GM12878 (cell line): ENCODE results near the gene ANKRD53. TPM values are rescaled to one million over a fixed set of nuclear protein-coding genes. Genes with fewer than 3 reads are reported as not detected.

Source experiments
- ATAC-seq: fragments of 200-7000 bp; cut with Tn5 transposase; 3 replicates; pipeline ENCODE4 v1.9.1; 2020; ENCODE audit warnings: mild to moderate bottlenecking, moderate library complexity
- BruUV-seq: library from RNA; stranded (reverse); fragments of 400-500 nt; replicated peaks from 2 replicates; lab custom pipeline; 2021; lab: Mats Ljungman, UMichigan
- CTCF ChIA-PET: fragments of 300-600 bp; sonication (Branson Sonifier 250); formaldehyde crosslinking; extraction: SDS; loops from one replicate; lab custom pipeline; 2021; ENCODE audit warnings: inconsistent platforms; lab: Yijun Ruan, JAX
- POLR2A ChIA-PET: fragments of 350-600 bp; formaldehyde crosslinking; extraction: SDS; loops from one replicate; lab custom pipeline; 2021; ENCODE audit warnings: inconsistent platforms; lab: Charles Lee
- RAD21 ChIA-PET: fragments of 300-600 bp; sonication (Branson Sonifier 250); formaldehyde crosslinking; loops from one replicate; lab custom pipeline; 2023; ENCODE audit warnings: antibody characterized with exemption; ENCODE audit not compliant: unreplicated experiment; lab: Charles Lee
- SMC1A ChIA-PET: fragments of 300-600 bp; sonication (Branson Sonifier 250); formaldehyde crosslinking; loops from one replicate; lab custom pipeline; 2023; ENCODE audit not compliant: unreplicated experiment, uncharacterized antibody; lab: Charles Lee
- DNase-seq: peaks from one replicate; pipeline ENCODE4 v3.0.0-alpha.2; 2011; ENCODE audit warnings: low read depth, low spot score
- FAIRE-seq: peaks from 3 replicates; lab custom pipeline; 2011; peaks lifted over from hg19 to GRCh38; lab: Jason Lieb, UNC
- H2AFZ ChIP-seq: 2 replicates; pipeline ENCODE4 v1.6.0; 2011; ENCODE audit warnings: low read depth, low read length, control low read depth; ENCODE audit not compliant: control insufficient read depth
- H3K27ac ChIP-seq: 2 replicates; pipeline ENCODE4 v1.5.1; 2011; ENCODE audit warnings: control low read depth; ENCODE audit not compliant: control insufficient read depth, insufficient read depth
- H3K27me3 ChIP-seq, 2 experiments: replicated peaks in 1 of 2; 2 replicates each; pipeline versions ENCODE4 v1.6.0 to v1.6.1; 2011; ENCODE audit warnings: low read length in 1 of 2; ENCODE audit not compliant: control insufficient read depth in 2 of 2, insufficient read depth in 2 of 2
- H3K36me3 ChIP-seq, 2 experiments: 2 replicates each; pipeline ENCODE4 v1.5.1; 2011; ENCODE audit warnings: low read length in 1 of 2; ENCODE audit not compliant: control insufficient read depth in 2 of 2, insufficient read depth in 2 of 2
- H3K4me1 ChIP-seq: 2 replicates; pipeline ENCODE4 v1.6.1; 2011; ENCODE audit warnings: mild to moderate bottlenecking, low read length, moderate library complexity, mixed read lengths; ENCODE audit not compliant: control insufficient read depth, insufficient read depth
- H3K4me2 ChIP-seq: 2 replicates; pipeline ENCODE4 v1.6.0; 2011; ENCODE audit warnings: control low read depth; ENCODE audit not compliant: control insufficient read depth, insufficient read depth
- H3K4me3 ChIP-seq: fragments of 200-600 bp; sonication (generic); 2 replicates; pipeline ENCODE4 v1.5.1; 2016
- H3K79me2 ChIP-seq: 2 replicates; pipeline ENCODE4 v1.6.0; 2011; ENCODE audit warnings: low read length; ENCODE audit not compliant: control insufficient read depth, insufficient read depth
- H3K9ac ChIP-seq: 2 replicates; pipeline ENCODE4 v1.8.0; 2011; ENCODE audit warnings: low read length, control low read depth, mixed read lengths; ENCODE audit not compliant: control insufficient read depth, insufficient read depth
- H3K9me3 ChIP-seq: replicated peaks from 3 replicates; pipeline ENCODE4 v1.5.1; 2011; ENCODE audit warnings: mild to moderate bottlenecking, low read length; ENCODE audit not compliant: control insufficient read depth, insufficient read depth
- H4K20me1 ChIP-seq: 2 replicates; pipeline ENCODE4 v1.6.0; 2011; ENCODE audit not compliant: control insufficient read depth, insufficient read depth
- ATF7 ChIP-seq: fragments of 450-650 bp; IDR thresholded peaks from 2 replicates; pipeline ENCODE4 v1.6.1; 2016; ENCODE audit warnings: low read depth, mild to moderate bottlenecking
- BHLHE40 ChIP-seq, 2 experiments: fragments of 450-650 bp in 1 of 2; IDR thresholded peaks; 2 replicates each; pipeline ENCODE4 v1.6.1; 2011 to 2017; ENCODE audit warnings: low read depth in 2 of 2, borderline replicate concordance in 1 of 2, improper control_type of control experiment in 1 of 2, low read length in 1 of 2, mild to moderate bottlenecking in 1 of 2
- CHD2 ChIP-seq: IDR thresholded peaks from 2 replicates; pipeline ENCODE4 v1.6.1; 2011; ENCODE audit warnings: low read depth, low read length, improper control_type of control experiment, borderline replicate concordance
- GATAD2B ChIP-seq: fragments of 450-650 bp; conservative IDR thresholded peaks from 2 replicates; pipeline ENCODE4 v1.6.1; 2017; ENCODE audit warnings: low read depth, mild to moderate bottlenecking, moderate library complexity
- IKZF1 ChIP-seq: fragments of 450-650 bp; conservative IDR thresholded peaks from 2 replicates; pipeline ENCODE4 v1.6.1; 2017; ENCODE audit warnings: antibody characterized with exemption, mild to moderate bottlenecking
- LARP7 ChIP-seq: fragments of 450-650 bp; IDR thresholded peaks from 2 replicates; pipeline ENCODE4 v1.6.1; 2017; ENCODE audit warnings: mild to moderate bottlenecking
- MEF2B ChIP-seq: fragments of 450-650 bp; IDR thresholded peaks from 2 replicates; pipeline ENCODE4 v1.6.1; 2018; ENCODE audit warnings: mild to moderate bottlenecking, moderate library complexity; ENCODE audit not compliant: partially characterized antibody, poor library complexity, severe bottlenecking
- MYB ChIP-seq: fragments of 150-350 bp; IDR thresholded peaks from 2 replicates; pipeline ENCODE4 v1.6.1; 2014; ENCODE audit warnings: mild to moderate bottlenecking, low read depth, low read length, borderline replicate concordance
- NFIC ChIP-seq: IDR thresholded peaks from 2 replicates; pipeline ENCODE4 v1.6.1; 2012; ENCODE audit warnings: low read depth, mild to moderate bottlenecking, inconsistent platforms, low read length, moderate library complexity
- NRF1 ChIP-seq: conservative IDR thresholded peaks from 2 replicates; pipeline ENCODE4 v1.6.1; 2011; ENCODE audit warnings: mild to moderate bottlenecking, low read depth, low read length, improper control_type of control experiment
- POLR2A ChIP-seq: IDR thresholded peaks from 2 replicates; pipeline ENCODE4 v1.6.1; 2011; ENCODE audit warnings: low read depth, mild to moderate bottlenecking, low read length
- POLR2AphosphoS2 ChIP-seq: IDR thresholded peaks from 2 replicates; pipeline ENCODE4 v1.6.1; 2011; ENCODE audit warnings: low read depth, mild to moderate bottlenecking, low read length, improper control_type of control experiment, moderate library complexity
- POLR2AphosphoS5 ChIP-seq: IDR thresholded peaks from 2 replicates; pipeline ENCODE4 v1.6.1; 2011; ENCODE audit warnings: mild to moderate bottlenecking, low read length, inconsistent platforms
- RELA ChIP-seq: fragments of 450-650 bp; IDR thresholded peaks from 2 replicates; pipeline ENCODE4 v1.8.0; 2014; ENCODE audit warnings: borderline replicate concordance; ENCODE audit not compliant: partially characterized antibody
- RUNX3 ChIP-seq: IDR thresholded peaks from 2 replicates; pipeline ENCODE4 v1.6.1; 2012; ENCODE audit warnings: low read length, inconsistent platforms
- SMC3 ChIP-seq: IDR thresholded peaks from 2 replicates; pipeline ENCODE4 v1.6.1; 2011; ENCODE audit warnings: low read length, improper control_type of control experiment, borderline replicate concordance
- STAT1 ChIP-seq: fragments of 450-650 bp; conservative IDR thresholded peaks from 2 replicates; pipeline ENCODE4 v1.6.1; 2014; ENCODE audit warnings: antibody characterized with exemption, mild to moderate bottlenecking
- TBL1XR1 ChIP-seq: IDR thresholded peaks from 2 replicates; pipeline ENCODE4 v1.6.1; 2012; ENCODE audit warnings: low read depth, low read length, improper control_type of control experiment
- YY1 ChIP-seq: IDR thresholded peaks from 2 replicates; pipeline ENCODE4 v1.6.1; 2011; ENCODE audit warnings: low read depth, mild to moderate bottlenecking, low read length
- ZNF622 ChIP-seq: fragments of 450-650 bp; IDR thresholded peaks from 2 replicates; pipeline ENCODE4 v1.6.1; 2017; ENCODE audit warnings: mild to moderate bottlenecking, inconsistent platforms
- WGBS: methylation state at CpG from one replicate; pipeline ENCODE4 v1.1.6; 2016; ENCODE audit warnings: low lambda C conversion rate; ENCODE audit not compliant: insufficient replicate concordance, insufficient coverage; ENCODE audit errors: missing lambda C conversion rate; 5-methylcytosine and 5-hydroxymethylcytosine counted together
- in situ Hi-C: fragments of 300-500 bp; cut with MboI; formaldehyde crosslinking; loops from 9 replicates; pipeline ENCODE4 v1.14.3; 2018; ENCODE audit warnings: mixed read lengths
- intact Hi-C: fragments of 100-400 bp; cut with micrococcal nuclease; formaldehyde crosslinking; loops from one replicate; pipeline ENCODE4 v1.14.2; 2022; ENCODE audit not compliant: unreplicated experiment
- polyA plus RNA-seq, 11 experiments: library from polyadenylated mRNA; depleted of rRNA in 4 of 11; unstranded in 6 of 11; stranded (reverse) in 5 of 11; fragments of >200 nt; fragmentation: Nextera tagmentation in 4 of 11; fragmentation: Illumina TruSeq in 1 of 11; extraction: Ambion mirVana in 4 of 11; extraction: Trizol in 1 of 11; gene quantifications; 1 replicate in 1 of 11; 2 replicates in 10 of 11; pipeline versions ENCODE4 v1.2.1 to v1.2.3, GENCODE V29; 2011 to 2016; ENCODE audit warnings: inconsistent platforms in 2 of 11, missing spikeins in 2 of 11, low read depth in 1 of 11
- total RNA-seq, 4 experiments: library from RNA; depleted of rRNA in 3 of 4; stranded (reverse); fragments of >200 nt in 3 of 4; fragmentation: Illumina TruSeq in 1 of 4; extraction: Trizol in 1 of 4; gene quantifications; 2 replicates each; pipeline versions ENCODE4 v1.2.1 to v1.2.3, GENCODE V29; 2013 to 2021
- TF ChIP-seq, protein P1 (sequence below): IDR thresholded peaks from 2 replicates; pipeline ENCODE4 v1.6.1; 2012; ENCODE audit warnings: low read depth, low read length, improper control_type of control experiment
- TF ChIP-seq, protein P2 (sequence below): fragments of 450-650 bp; IDR thresholded peaks from 2 replicates; pipeline ENCODE4 v1.6.1; 2017; ENCODE audit warnings: borderline replicate concordance

The ANKRD53 gene
- total and polyA plus RNA-seq, 10 of the 15 experiments (the other 5 are each of a cell fraction or from before 2014, with no cell fraction given): 0.04 TPM; not detected in 8

DNA sequence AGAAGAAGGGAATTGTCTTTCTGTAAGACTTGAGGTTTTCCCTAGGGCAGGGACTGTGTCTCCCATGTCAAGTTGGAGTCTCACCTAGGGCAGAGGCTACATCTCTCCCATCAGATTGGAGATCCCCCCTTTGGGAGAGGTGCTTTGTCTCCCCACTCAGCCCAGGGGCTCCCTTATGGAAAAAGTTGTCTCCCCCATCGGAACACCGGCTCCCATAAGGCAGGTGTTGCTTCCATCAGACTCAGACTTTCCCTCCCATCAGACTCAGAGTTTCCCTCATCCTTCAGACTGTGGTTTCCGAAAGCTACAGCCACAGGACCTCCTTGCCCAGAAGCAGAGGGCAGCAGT is 5.8 kb downstream of the ANKRD53 start (continued):
- TF ChIP-seq, protein P1, sequence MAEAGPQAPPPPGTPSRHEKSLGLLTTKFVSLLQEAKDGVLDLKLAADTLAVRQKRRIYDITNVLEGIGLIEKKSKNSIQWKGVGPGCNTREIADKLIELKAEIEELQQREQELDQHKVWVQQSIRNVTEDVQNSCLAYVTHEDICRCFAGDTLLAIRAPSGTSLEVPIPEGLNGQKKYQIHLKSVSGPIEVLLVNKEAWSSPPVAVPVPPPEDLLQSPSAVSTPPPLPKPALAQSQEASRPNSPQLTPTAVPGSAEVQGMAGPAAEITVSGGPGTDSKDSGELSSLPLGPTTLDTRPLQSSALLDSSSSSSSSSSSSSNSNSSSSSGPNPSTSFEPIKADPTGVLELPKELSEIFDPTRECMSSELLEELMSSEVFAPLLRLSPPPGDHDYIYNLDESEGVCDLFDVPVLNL: no peak
- no peak for TF ChIP-seq TBL1XR1
- TF ChIP-seq MEF2B: no peak
- TF ChIP-seq, protein P2, sequence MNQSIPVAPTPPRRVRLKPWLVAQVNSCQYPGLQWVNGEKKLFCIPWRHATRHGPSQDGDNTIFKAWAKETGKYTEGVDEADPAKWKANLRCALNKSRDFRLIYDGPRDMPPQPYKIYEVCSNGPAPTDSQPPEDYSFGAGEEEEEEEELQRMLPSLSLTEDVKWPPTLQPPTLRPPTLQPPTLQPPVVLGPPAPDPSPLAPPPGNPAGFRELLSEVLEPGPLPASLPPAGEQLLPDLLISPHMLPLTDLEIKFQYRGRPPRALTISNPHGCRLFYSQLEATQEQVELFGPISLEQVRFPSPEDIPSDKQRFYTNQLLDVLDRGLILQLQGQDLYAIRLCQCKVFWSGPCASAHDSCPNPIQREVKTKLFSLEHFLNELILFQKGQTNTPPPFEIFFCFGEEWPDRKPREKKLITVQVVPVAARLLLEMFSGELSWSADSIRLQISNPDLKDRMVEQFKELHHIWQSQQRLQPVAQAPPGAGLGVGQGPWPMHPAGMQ: no peak
- TF ChIP-seq, all 136 proteins: peak for 0

GRCh38 chr2:70984576-70985282 is 6.3 kb downstream of the ANKRD53 start:
- no peak overlapping the region for H3K4me3 ChIP-seq
- ATAC-seq (peak; percentile 99), FAIRE-seq (peak; percentile 68), DNase-seq (no peak)
- 0 out of 2 replicates have a peak overlapping the region, but pooled peaks have one; percentile 38 for H2AFZ ChIP-seq
- H3K79me2 ChIP-seq: no peaks in the 10 kb centered on the region
- ChIA-PET SMC1A (interaction anchor here (1.0 to 2.0 kb wide), 4 partner anchors 16 to 21 kb away, joined by 3 to 11 read pairs (median 4); no protein-coding TSS in a partner anchor), CTCF (interaction anchor here (0.9 to 2.2 kb wide), 11 partner anchors 9 to 681 kb away, joined by 3 to 18 read pairs (median 4); partner anchors contain the start of genes NAGK and TEX261), POLR2A (no interaction called here), RAD21 (interaction anchor here (1.2 kb wide), 2 partner anchors 16 to 172 kb away, joined by 4 read pairs; no protein-coding TSS in a partner anchor)
- peaks cover 5 to 18% of the 10 kb centered on the region in 2 experiments; a peak in 3 of 4 replicates for H3K36me3 ChIP-seq
- no peak overlapping the region for H3K9ac ChIP-seq
- WGBS: 19% methylated on average over 32 of the region's 32 CpGs
- no peak overlapping the region for H3K27ac ChIP-seq
- H4K20me1 ChIP-seq: no peaks in the 10 kb centered on the region
- BruUV-seq: no TSS peak
- H3K4me2 ChIP-seq: peak overlapping the region; percentile 17; the same call in 1 of the 2 replicates
- H3K27me3 ChIP-seq: no peaks in the 10 kb centered on the region
- intact Hi-C loops (no loop called here), in situ Hi-C loops (no loop called here)
- H3K4me1 ChIP-seq: no peaks in the 10 kb centered on the region
- no peaks in the 10 kb centered on the region for H3K9me3 ChIP-seq
- peak; percentile 47 for TF ChIP-seq POLR2A
- no peak for TF ChIP-seq STAT1
- TF ChIP-seq YY1: peak; percentile 87
- TF ChIP-seq NFIC: no peak
- 0 out of 2 replicates have a peak, but pooled peaks have one; percentile 15 for TF ChIP-seq NRF1
- TF ChIP-seq LARP7: peak; percentile 54; the same call in 1 of the 2 replicates
- no peak for TF ChIP-seq POLR2AphosphoS2
- TF ChIP-seq SMC3: 0 out of 2 replicates have a peak, but pooled peaks have one; percentile 30
- TF ChIP-seq GATAD2B: 0 out of 2 replicates have a peak, but pooled peaks have one; percentile 18
- TF ChIP-seq ZNF622: no peak
- no peak for TF ChIP-seq RUNX3
- peak in 1 of 2 experiments; percentile 63; a peak in 2 of 4 replicates for TF ChIP-seq BHLHE40 (IDR thresholded peaks at IDR 0.05; ENCODE audit: borderline replicate concordance in 1 of 2, low read depth in 2 of 2, low read length in 1 of 2)
- TF ChIP-seq ATF7: no peak
- no peak for TF ChIP-seq MYB
- TF ChIP-seq RELA: no peak
- TF ChIP-seq CHD2: no peak
- TF ChIP-seq POLR2AphosphoS5: no peak
- TF ChIP-seq IKZF1: 0 out of 2 replicates have a peak, but pooled peaks have one; percentile 16
